GM10248 (cell line): Measurements from ENCODE around the gene FLCN.

ENCODE experiments used
- CTCF ChIA-PET: fragments of 300-600 bp; sonication (Branson Sonifier 250); formaldehyde crosslinking; extraction: SDS; loops from one replicate; lab custom pipeline; 2021; ENCODE audit warnings: antibody characterized with exemption; lab: Yijun Ruan, JAX
- POLR2A ChIA-PET: fragments of 350-650 bp; sonication (Branson Sonifier 250); formaldehyde crosslinking; extraction: SDS; loops from one replicate; lab custom pipeline; 2020; ENCODE audit warnings: antibody characterized with exemption; lab: Yijun Ruan, JAX
- DNase-seq: peaks from one replicate; pipeline ENCODE4 v3.0.0; 2012; ENCODE audit errors: extremely low spot score
- TF ChIP-seq, protein P1 (sequence below): IDR thresholded peaks from 2 replicates; pipeline ENCODE4 v1.5.1; 2012; ENCODE audit warnings: mild to moderate bottlenecking, low read depth; ENCODE audit errors: extremely low read depth, missing control alignments, control extremely low read depth

Gene FLCN

DNA sequence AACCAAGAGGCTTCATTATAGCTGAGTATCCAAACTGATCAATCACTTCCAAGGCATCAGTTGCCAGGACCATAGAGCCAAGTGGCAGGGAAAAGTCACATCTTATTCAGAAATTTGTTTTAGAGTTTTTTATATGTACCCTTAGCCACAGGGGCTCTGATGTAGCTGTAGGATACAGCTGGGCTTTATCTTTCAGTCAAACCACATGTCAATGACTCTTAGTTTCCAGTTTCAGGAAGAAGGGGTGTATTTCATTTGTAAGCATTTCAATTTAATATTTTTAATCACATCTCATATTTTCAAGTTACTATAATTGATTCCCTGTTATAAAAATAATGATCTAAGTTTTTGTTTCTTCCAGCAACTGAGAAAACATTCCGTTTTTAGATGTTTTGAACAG lies 2.9 kb upstream of the FLCN start:
- no peak for DNase-seq
- TF ChIP-seq, protein P1, sequence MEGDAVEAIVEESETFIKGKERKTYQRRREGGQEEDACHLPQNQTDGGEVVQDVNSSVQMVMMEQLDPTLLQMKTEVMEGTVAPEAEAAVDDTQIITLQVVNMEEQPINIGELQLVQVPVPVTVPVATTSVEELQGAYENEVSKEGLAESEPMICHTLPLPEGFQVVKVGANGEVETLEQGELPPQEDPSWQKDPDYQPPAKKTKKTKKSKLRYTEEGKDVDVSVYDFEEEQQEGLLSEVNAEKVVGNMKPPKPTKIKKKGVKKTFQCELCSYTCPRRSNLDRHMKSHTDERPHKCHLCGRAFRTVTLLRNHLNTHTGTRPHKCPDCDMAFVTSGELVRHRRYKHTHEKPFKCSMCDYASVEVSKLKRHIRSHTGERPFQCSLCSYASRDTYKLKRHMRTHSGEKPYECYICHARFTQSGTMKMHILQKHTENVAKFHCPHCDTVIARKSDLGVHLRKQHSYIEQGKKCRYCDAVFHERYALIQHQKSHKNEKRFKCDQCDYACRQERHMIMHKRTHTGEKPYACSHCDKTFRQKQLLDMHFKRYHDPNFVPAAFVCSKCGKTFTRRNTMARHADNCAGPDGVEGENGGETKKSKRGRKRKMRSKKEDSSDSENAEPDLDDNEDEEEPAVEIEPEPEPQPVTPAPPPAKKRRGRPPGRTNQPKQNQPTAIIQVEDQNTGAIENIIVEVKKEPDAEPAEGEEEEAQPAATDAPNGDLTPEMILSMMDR = no peak
- CTCF ChIA-PET = no interaction called here
- POLR2A ChIA-PET = no interaction called here

DNA sequence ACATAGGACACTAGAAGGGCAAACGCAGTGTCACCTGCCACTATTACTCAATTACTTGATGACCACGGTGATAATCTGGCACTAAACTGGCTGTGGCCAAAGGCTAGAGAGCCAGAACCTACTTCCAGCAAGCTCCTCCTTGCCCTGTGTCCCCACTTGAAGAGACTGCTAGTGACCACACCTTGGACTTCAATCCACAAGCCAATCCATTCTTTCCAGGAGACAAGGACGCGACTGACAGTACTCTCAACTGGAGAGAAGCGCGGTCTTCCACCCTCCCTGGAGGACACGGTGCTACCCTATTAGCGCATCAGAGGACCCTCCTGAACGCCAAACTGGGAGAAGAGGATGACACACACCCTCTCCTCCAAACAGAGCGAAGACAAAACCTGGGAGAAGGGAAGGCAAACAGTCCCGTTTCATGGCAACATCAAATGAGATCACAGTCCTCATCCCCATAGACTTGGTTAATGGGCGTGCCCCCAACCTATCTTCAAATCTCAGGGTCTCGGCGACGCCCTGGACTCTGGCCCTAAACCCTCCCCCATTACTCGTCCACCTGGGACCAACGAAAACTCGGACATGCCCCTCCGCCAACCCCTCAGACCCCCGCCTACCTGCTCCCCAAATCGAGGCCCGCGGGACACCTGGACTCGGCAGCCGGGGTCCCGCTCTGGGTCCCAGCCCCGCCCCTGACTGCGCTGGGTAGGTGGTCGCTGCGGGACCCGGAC lies 508 bp downstream of the FLCN start:
- TF ChIP-seq, protein P1 = no peak
- DNase-seq = no peak
- CTCF ChIA-PET = interaction anchor here (1.0 to 2.2 kb wide), 2 partner anchors 10 to 12 kb away, joined by 3 to 6 read pairs; no protein-coding TSS in a partner anchor
- POLR2A ChIA-PET = interaction anchor here (0.7 to 2.3 kb wide), 6 partner anchors 7 to 167 kb away, joined by 3 to 7 read pairs (median 4); no protein-coding TSS in a partner anchor

DNA sequence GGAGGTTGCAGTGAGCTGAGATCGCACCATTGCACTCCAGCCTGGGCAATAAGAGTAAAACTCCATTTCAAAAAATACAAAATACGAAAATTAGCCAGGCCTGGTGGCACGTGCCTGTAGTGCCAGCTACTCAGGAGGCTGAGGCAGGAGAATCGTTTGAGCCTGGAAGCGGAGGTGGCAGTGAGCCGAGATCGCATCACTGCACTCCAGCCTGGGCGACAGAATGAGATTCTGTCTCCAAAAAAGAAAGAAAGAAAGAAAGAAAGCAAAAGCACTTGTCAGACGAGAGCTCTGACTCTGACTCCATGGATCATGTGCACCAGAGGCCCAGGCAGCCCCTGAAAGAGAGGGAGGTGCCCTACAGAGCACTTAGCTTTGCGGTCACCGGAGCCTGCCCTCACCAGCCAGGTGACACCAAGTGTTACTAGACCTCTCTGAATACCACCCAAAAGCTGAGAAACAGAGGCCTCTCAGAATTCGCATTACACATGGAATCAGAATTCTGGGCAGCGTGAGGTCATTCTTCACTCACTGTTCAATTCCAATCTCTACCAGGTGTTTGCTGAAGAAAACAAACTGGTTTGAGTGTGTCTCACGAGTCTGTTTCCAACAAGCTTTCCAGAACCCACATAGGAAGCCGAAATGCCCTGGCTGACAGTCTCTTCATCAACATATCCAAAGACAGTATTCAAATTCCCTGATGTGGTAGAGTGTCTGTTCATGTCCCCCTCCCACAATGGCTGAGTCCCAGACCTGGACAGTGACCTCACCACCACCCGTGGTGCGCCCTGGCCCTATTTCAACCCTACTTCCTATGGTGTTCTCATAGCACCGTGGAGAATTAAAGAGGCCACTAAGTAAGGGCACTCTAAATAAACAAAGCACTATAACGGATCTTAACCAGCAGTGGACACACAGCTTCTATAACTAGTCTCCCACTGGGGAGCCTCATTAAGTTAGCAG lies 1.5 kb downstream of the FLCN start:
- ChIA-PET CTCF (interaction anchor here (0.9 to 2.2 kb wide), 3 partner anchors 9 to 28 kb away, joined by 3 to 6 read pairs (median 3); no protein-coding TSS in a partner anchor), POLR2A (interaction anchor here (0.7 to 2.3 kb wide), 7 partner anchors 8 to 168 kb away, joined by 3 to 7 read pairs (median 4); no protein-coding TSS in a partner anchor)
- TF ChIP-seq, protein P1 = no peak
- DNase-seq = no peak

DNA sequence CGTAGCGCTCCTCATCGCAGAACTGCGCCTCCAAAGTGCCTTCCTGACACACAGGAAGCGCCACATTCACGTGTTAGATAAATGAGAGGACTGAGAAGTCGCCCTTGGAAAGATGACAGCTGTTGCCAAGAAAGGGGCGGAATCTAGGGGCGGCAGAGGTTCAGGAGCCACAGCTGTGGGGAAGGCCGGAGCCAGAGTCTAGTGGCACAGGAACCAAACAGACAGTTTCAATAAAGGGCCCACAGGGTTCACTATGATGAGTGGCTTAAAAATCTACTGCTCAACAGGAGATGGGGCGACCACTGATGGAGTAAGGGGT lies 4.7 kb downstream of the FLCN start:
- CTCF ChIA-PET = interaction anchor here (1.2 kb wide), 1 partner anchor 25 kb away, joined by 3 read pairs; no protein-coding TSS in a partner anchor
- POLR2A ChIA-PET = no interaction called here
- no peak for DNase-seq
- TF ChIP-seq, protein P1 = no peak

DNA sequence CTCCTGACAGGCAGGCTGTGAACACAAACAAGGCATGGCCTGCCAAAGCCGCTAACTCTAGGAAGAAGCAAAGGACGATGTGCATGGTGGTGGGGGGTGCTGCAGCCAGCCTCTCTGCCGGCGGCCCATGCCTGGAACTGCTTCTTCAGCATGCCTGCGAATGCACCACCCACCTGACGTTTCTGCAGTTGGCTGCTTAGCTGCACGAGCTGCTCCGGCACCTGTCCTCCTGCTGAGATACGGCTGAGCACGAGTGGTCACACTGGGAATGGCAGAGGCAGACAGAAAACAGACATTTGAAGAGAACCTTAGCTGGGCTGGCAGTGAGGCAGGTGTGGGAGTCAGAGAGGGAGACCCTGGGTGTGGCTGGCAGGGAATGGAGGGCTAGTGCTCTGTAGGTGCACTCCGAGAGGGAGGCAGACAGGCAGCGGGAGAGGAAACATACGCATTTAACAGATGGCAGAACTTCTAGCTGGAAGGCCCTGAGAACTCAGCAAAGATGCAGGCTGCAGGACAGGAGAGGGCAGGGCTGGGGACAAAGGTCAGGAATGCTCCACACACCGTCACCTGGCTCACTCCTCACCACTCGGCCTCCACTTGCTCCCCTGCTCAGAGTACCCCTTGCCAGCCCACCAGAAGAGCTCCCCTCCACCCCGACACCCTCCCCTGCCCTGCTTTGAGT lies 5.2 kb downstream of the FLCN start:
- TF ChIP-seq, protein P1 = no peak
- ChIA-PET POLR2A (no interaction called here), CTCF (interaction anchor here (1.0 to 1.2 kb wide), 2 partner anchors 20 to 24 kb away, joined by 3 read pairs; no protein-coding TSS in a partner anchor)
- DNase-seq = no peak
